Left renal pelvis (tissue), 4 donors: ENCODE measurements around the gene CDH10. TPM values are rescaled to one million over a fixed set of nuclear protein-coding genes. Genes with fewer than 3 reads are reported as not detected.

ENCODE experiments used
- DNase-seq, 4 donors: peaks; one replicate each; pipeline ENCODE4 v3.0.0-alpha.2; 2013; ENCODE audit warnings: low read depth in 4 of 4, low spot score in 3 of 4
- polyA plus RNA-seq, 4 donors: library from polyadenylated mRNA; unstranded; fragments of 120-200 nt; gene quantifications; one replicate each; pipeline ENCODE4 v1.2.1, GENCODE V29; 2013; ENCODE audit not compliant: insufficient read length in 4 of 4

The CDH10 gene
- polyA plus RNA-seq, 4 donors: 2.8 to 13.5 (median 3.9) TPM

DNA sequence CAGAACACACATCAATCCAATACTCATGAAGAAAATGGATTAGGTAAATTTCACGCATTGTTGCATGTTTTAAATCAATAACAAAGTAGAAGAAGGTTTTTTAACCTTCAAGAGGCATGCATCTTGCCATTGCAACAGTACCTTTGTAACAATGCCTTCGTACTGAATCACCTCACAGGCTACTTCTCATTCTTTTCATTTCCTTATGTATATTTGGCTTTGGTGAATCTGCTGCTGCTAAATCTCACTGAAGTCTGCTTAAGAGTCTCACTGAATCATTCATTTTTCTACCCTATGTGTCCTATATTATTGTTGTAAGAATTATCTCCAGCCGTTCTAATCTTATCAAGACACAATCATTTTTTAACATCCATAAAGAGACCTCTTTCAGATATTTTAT is 152.5 kb downstream of the CDH10 start:
- DNase-seq: no peak

- no peak for DNase-seq
Measured at GRCh38 chr5:24491490-24491889, 153.3 kb downstream of the CDH10 start.

DNA sequence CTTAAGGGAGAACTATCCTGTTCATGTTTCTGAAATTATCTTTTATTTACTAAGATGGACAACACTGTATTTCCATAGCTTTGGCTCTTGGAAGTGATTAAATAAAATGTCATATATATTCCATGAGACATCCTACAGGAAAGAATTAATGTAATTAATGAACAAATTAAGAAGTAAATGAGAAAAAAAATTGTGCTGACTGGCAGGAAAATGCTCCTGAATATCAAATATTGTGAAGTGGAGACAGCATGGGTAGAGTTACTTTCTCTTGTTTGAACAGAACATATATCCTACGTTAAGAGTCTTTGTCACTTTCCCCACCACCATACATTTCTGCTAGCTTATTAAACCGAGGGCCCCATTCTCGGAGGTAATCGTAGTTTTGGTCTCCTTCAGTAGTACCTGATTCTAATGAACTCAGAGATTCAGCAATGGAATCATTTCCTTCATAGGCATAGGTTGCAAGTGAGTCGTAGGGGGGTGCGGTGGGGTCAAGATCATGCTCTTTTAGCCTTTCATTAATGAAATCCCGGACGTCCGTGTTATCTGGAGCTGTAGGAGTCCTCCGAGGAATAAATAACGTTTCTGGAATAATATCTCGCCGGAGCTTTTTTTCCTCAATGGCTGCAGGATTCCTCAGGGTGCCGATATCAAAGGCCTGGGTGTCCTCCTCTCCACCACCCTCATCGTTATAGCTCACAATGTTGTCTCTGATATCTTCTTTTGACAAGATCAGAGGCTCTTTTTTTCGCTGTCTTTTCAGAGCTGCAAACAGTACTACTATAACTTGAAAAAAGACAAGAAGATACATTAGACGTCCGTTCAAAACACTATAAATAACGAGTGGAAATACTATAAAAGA is 157.2 kb downstream of the CDH10 start:
- no peak for DNase-seq

DNA sequence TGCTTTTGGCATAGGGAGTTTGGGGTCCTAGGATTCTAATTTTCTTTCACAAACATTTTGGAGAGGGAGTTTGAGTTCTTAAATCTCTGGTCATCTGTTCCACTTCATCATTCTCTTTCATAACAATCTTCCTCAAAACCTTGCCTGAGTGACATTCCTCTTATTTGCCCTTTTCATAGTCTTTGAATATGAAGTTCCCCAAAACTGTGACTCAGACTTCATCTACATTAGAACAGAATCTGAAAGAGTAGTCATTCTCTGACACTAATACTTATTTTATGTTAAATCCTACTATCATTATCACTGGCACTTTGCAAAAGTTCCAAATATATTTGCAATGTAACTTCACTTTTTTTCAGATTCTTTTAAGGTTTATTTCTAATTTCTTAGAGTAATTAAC is 163.8 kb downstream of the CDH10 start:
- no peak for DNase-seq

- no peak for DNase-seq
Measured at GRCh38 chr5:24477958-24478357, 166.8 kb downstream of the CDH10 start.

DNA sequence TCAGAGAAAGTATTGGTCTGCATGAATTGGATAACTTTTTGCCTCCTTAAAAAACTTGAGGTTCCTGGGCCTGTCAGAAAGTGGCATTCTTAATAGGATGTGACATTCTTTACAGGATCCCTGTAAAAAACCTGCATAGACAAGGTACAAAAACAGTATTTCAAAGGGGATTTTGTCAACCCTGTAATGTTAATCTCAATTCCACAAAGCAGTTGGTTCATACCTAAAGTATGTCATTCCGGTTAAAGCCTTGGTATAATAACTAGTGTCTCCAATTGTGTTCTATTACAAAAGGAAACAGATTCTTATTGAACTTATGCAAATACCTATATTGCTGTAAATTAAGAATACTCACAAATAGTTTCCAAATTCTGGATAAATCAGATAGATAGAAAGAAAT is 169.7 kb downstream of the CDH10 start:
- DNase-seq: no peak

DNA sequence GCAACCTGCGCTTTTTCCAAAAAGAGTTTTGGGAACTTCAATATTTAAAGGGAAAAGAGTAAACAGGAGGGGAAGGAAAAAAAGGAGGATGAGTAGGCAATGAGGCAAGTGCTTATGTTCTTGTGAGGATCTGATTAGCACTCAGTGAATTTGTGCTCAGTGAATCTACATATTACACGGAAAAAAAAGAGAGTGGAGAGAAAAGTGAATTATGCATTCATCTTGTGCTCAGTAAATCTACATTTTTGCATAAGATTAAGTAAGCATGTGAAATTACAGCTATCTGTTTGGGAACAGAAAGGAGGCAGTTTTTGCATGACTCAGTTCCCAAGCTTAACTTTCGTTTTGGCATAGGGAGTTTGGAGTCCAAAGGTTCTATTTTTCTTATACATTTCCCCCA is 170.1 kb downstream of the CDH10 start:
- DNase-seq: no peak

GRCh38 chr5:24472518-24472917 is 172.3 kb downstream of the CDH10 start:
- no peak for DNase-seq

DNA sequence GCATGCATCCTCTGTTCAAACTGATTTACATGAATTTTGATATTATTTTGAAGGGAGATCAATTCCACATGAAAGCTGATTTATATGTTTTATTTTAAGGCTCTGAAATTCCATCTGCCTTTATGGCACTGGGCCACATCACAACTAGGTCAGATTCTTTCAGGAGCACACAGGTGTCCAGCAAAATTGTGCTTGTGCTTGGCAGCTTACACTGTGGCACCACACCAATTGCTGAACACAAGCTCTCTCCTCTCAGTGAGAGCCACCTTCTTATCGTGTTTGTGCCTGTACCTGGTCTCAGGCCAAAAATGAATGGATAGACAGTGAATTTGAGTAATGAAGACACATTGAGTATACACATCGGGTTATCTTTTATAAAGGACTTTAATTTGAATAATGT is 200.4 kb downstream of the CDH10 start:
- DNase-seq: no peak

GRCh38 chr5:24439465-24439864 is 205.3 kb downstream of the CDH10 start:
- no peak for DNase-seq
